OCI-LY7 (cell line): ENCODE measurements around the gene CASQ2.

Source experiments
- CTCF ChIP-seq: fragments of 200-600 bp; sonication (generic); conservative IDR thresholded peaks from 2 replicates; pipeline ENCODE4 v1.5.1; 2014; ENCODE audit warnings: mild to moderate bottlenecking, antibody characterized with exemption, low read length, moderate library complexity, mixed read lengths
- EZH2phosphoT487 ChIP-seq: fragments of 200-600 bp; sonication (generic); IDR thresholded peaks from 2 replicates; pipeline ENCODE4 v1.6.1; 2018; ENCODE audit warnings: low read depth, borderline replicate concordance, mild to moderate bottlenecking, mixed run types, antibody characterized with exemption, low read length, moderate library complexity, mixed read lengths

- TF ChIP-seq CTCF (no peak), EZH2phosphoT487 (no peak)
These were observed 14.2 kb upstream of the CASQ2 start for GRCh38 chr1:115782571-115783281.
